ENCODE data around the gene ACD.

Gene ACD

DNA sequence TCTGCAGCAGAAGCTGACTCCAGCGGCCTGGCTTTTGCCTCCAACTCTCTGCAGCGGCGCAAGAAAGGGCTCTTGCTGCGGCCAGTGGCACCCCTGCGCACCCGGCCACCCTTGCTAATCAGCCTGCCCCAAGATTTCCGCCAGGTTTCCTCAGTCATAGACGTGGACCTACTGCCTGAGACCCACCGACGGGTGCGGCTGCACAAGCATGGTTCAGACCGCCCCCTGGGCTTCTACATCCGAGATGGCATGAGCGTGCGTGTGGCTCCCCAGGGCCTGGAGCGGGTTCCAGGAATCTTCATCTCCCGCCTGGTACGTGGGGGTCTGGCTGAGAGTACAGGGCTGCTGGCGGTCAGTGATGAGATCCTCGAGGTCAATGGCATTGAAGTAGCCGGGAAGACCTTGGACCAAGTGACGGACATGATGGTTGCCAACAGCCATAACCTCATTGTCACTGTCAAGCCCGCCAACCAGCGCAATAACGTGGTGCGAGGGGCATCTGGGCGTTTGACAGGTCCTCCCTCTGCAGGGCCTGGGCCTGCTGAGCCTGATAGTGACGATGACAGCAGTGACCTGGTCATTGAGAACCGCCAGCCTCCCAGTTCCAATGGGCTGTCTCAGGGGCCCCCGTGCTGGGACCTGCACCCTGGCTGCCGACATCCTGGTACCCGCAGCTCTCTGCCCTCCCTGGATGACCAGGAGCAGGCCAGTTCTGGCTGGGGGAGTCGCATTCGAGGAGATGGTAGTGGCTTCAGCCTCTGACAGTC lies 2.0 kb upstream of the ACD start:
- no peak overlapping the region for H3K4me3 ChIP-seq (replicated peaks; ENCODE audit: low read depth, low read length)
- TF ChIP-seq, protein P1, sequence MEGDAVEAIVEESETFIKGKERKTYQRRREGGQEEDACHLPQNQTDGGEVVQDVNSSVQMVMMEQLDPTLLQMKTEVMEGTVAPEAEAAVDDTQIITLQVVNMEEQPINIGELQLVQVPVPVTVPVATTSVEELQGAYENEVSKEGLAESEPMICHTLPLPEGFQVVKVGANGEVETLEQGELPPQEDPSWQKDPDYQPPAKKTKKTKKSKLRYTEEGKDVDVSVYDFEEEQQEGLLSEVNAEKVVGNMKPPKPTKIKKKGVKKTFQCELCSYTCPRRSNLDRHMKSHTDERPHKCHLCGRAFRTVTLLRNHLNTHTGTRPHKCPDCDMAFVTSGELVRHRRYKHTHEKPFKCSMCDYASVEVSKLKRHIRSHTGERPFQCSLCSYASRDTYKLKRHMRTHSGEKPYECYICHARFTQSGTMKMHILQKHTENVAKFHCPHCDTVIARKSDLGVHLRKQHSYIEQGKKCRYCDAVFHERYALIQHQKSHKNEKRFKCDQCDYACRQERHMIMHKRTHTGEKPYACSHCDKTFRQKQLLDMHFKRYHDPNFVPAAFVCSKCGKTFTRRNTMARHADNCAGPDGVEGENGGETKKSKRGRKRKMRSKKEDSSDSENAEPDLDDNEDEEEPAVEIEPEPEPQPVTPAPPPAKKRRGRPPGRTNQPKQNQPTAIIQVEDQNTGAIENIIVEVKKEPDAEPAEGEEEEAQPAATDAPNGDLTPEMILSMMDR (IDR thresholded peaks at IDR 0.05; ENCODE audit: low read depth, low read length, missing control alignments): no peak
- no peak for DNase-seq (ENCODE audit: extremely low read depth, low read depth)

DNA sequence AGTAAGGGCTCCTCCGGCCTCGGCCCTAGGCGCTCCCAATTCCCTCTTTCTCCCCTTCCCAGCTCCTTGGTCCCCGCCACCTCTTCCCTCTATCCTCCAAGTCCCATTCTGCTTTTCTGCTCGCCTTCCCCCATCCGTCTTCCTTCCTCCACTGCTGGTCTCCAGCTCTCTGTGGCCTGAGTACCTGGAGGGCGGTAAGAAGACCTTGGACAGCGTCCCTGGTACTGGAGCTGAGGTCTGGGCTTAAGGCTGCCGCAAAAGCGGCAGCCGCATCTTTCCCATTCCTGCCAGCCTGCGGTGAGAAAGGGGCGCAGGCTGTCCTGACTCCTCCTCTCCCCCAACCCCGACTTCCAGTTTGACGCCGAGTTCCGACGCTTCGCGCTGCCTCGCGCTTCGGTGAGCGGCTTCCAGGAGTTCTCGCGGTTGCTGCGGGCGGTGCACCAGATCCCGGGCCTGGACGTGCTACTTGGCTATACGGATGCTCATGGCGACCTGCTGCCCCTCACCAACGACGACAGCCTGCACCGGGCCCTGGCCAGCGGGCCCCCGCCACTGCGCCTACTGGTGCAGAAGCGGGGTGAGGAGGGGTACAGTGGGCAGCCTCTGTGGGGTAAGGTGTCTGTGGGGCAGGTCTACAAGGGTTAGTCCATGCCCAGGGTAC lies 1.2 kb upstream of the ACD start:
- TF ChIP-seq, protein P1 (IDR thresholded peaks at IDR 0.05; ENCODE audit: low read depth, low read length, missing control alignments): no peak
- H3K4me3 ChIP-seq (replicated peaks; ENCODE audit: low read depth, low read length): peak overlapping the region; percentile 82
- no peak for DNase-seq (ENCODE audit: extremely low read depth, low read depth)

DNA sequence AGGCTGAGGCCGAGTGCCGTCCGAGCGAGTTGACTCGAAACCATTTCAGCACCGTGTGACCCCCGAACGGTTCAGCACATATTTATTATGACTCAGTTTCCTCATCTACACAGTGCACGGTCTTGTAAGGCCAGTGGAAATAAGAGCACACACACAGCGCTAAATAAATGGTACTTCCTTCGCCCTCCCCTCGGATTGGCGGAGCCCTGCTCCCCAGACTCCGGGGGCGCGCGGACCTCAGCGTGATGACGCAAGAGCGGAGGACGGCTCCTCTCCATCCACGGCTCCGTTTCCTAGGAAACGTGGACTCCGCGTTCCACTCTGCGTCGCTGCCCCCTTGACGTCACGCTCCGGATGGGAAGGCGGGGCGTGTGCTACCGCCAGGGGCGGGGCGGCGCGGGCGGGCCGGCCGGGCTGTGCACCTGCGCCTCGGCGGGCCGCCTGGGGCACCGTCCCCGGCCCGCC lies 536 bp upstream of the ACD start, which contains the start of gene PARD6A:
Gene PARD6A, plus strand, starts transcription at position 397 of the 465 bp plus-strand sequence. CDS start 79 bp downstream, outside the sequence.
- peak within 1 kb of the TSS; percentile 82 for H3K4me3 ChIP-seq (replicated peaks; ENCODE audit: low read depth, low read length)
- TF ChIP-seq, protein P1 (IDR thresholded peaks at IDR 0.05; ENCODE audit: low read depth, low read length, missing control alignments): no peak
- DNase-seq (ENCODE audit: extremely low read depth, low read depth): peak; percentile 75

DNA sequence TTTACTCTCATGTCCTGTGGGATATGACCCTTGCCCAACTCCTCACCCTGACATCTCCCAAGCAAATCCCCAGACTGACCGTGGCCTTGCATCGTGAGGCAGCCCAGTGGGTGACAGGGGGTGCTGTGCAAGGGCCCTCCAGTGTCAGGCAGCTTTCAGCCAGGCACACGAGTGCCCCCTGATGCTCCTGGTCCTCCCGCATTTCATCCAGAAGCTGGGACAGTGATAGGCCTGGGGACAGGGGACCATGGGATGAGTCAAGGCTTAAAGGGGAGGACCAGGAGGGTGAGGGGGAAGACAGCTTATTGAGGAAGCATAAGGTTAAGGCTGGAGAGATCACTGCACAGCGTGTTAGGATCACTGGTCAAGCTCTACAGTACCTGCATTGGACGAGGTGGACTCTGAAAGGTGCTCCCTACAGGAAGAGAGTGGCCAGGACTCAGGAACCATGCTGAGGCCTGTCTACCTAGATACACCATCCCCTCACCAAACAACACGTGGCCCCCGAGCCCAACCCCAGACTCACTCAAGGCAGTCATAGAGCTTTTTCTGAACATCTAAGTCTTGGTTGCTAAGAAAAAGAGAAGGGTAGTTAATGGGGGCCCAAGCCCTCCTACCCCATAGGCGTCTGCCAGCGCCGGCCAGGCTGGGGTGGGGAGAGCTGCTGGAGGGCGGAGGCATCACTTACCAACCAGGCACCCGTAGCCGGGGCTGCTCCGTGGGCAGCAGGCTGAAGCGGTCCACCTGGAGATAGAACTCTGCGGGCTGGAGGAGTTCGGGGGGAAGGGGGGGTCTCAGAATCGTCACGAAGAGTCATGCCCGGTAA lies 998 bp downstream of the ACD start:
- no peak for DNase-seq (ENCODE audit: extremely low read depth, low read depth)
- peak overlapping the region; percentile 82 for H3K4me3 ChIP-seq (replicated peaks; ENCODE audit: low read depth, low read length)
- TF ChIP-seq, protein P1 (IDR thresholded peaks at IDR 0.05; ENCODE audit: low read depth, low read length, missing control alignments): no peak

DNA sequence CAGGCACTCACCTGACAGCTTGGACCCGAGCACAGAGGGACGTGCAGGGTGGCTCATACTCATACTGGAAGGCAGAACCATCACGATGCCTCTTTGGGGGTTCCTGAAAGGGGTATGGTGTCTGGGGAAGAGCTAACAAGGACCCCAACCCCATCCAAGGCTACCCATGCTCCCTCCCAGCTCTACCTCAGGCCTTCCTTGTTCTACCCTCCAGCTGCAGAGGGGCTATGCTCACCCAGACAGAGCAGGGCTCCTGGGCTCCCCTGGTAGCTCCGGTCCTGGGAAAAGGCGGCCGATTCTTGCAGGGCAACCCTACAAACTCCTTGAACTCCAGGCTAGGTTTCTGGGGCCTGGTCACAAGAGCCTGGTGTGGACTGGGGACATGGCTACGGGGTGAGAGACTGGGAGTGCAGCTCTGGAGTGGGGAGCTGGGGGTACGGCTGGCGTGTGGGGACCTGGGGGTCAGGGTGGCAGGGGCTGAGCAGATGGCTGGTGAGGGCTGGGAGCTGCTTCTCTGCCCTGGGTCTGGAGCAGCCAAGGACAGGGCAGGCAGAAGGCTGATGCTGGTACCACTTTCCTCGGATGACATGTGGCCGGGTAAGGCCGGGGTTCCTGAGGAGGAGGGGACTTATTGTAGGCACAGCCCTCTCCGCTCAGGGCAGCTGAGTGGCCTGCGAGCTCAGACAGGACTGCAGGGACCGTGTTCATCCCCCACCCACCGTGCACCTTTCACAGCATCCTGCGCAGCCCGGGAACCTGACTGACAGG lies 2.1 kb downstream of the ACD start:
- no peak overlapping the region for H3K4me3 ChIP-seq (replicated peaks; ENCODE audit: low read depth, low read length)
- TF ChIP-seq, protein P1 (IDR thresholded peaks at IDR 0.05; ENCODE audit: low read depth, low read length, missing control alignments): no peak
- DNase-seq (ENCODE audit: extremely low read depth, low read depth): no peak
